ENCODE results near the gene SVEP1.
"Not testable (repeated sequence)": the region's sequence is repeated elsewhere in the genome, so short reads cannot be mapped to it uniquely, and the experiment has no call there.

Gene SVEP1

GRCh38 chr9:110410961-110411360 lies 168.6 kb downstream of the SVEP1 start:
- no peak for TF ChIP-seq CTCF (IDR thresholded peaks at IDR 0.05)
- no peaks in the 10 kb centered on the region for H3K4me1 Mint-ChIP-seq
- no peak overlapping the region for H3K27ac Mint-ChIP-seq

GRCh38 chr9:110408598-110408997 lies 170.9 kb downstream of the SVEP1 start:
- H3K9me3 Mint-ChIP-seq = no peaks in the 10 kb centered on the region
- H3K4me1 Mint-ChIP-seq = no peaks in the 10 kb centered on the region
- H3K27me3 Mint-ChIP-seq (ENCODE audit: low read depth, poor library complexity) = peaks cover 10% of the 10 kb centered on the region
- H3K4me3 Mint-ChIP-seq = no peak overlapping the region
- H3K36me3 Mint-ChIP-seq (ENCODE audit: low read depth) = no peaks in the 10 kb centered on the region
- TF ChIP-seq CTCF (IDR thresholded peaks at IDR 0.05) = no peak
- H3K27ac Mint-ChIP-seq = no peak overlapping the region
- DNase-seq = no peak

More at GRCh38 chr9:110410961-110411360, 168.6 kb downstream of the SVEP1 start:
- Mint-ChIP-seq H3K36me3 (ENCODE audit: low read depth) (no peaks in the 10 kb centered on the region), H3K9me3 (peaks cover 8% of the 10 kb centered on the region), H3K4me3 (no peak overlapping the region), H3K27me3 (ENCODE audit: low read depth, poor library complexity) (peaks cover 7% of the 10 kb centered on the region)
- DNase-seq = no peak

GRCh38 chr9:110405858-110406443 lies 173.6 kb downstream of the SVEP1 start:
- Mint-ChIP-seq H3K4me1 (no peaks in the 10 kb centered on the region), H3K36me3 (ENCODE audit: low read depth) (no peaks in the 10 kb centered on the region), H3K27ac (no peak overlapping the region), H3K4me3 (no peak overlapping the region), H3K27me3 (ENCODE audit: low read depth, poor library complexity) (peaks cover 10% of the 10 kb centered on the region), H3K9me3 (no peaks in the 10 kb centered on the region)
- no peak for DNase-seq
- no peak for TF ChIP-seq CTCF (IDR thresholded peaks at IDR 0.05)

GRCh38 chr9:110404473-110404872 lies 175.1 kb downstream of the SVEP1 start:
- Mint-ChIP-seq H3K4me3 (no peak overlapping the region), H3K27ac (no peak overlapping the region), H3K4me1 (no peaks in the 10 kb centered on the region), H3K36me3 (ENCODE audit: low read depth) (no peaks in the 10 kb centered on the region), H3K27me3 (ENCODE audit: low read depth, poor library complexity) (peaks cover 10% of the 10 kb centered on the region), H3K9me3 (no peaks in the 10 kb centered on the region)
- no peak for TF ChIP-seq CTCF (IDR thresholded peaks at IDR 0.05)
- DNase-seq = no peak

GRCh38 chr9:110399983-110400382 lies 179.6 kb downstream of the SVEP1 start:
- H3K9me3 Mint-ChIP-seq = peaks cover 10% of the 10 kb centered on the region
- H3K4me1 Mint-ChIP-seq = no peaks in the 10 kb centered on the region
- no peak for TF ChIP-seq CTCF (IDR thresholded peaks at IDR 0.05)
- DNase-seq = no peak
- H3K27me3 Mint-ChIP-seq (ENCODE audit: low read depth, poor library complexity) = peaks cover 10% of the 10 kb centered on the region
- H3K4me3 Mint-ChIP-seq = no peak overlapping the region
- H3K27ac Mint-ChIP-seq = no peak overlapping the region
- no peaks in the 10 kb centered on the region for H3K36me3 Mint-ChIP-seq (ENCODE audit: low read depth)

- not testable (repeated sequence) for DNase-seq; H3K27ac Mint-ChIP-seq; H3K4me3 Mint-ChIP-seq; H3K36me3 Mint-ChIP-seq (ENCODE audit: low read depth); H3K27me3 Mint-ChIP-seq (ENCODE audit: low read depth, poor library complexity); H3K4me1 Mint-ChIP-seq
- peaks cover 18% of the 10 kb centered on the region for H3K9me3 Mint-ChIP-seq
Observed at GRCh38 chr9:110398992-110399391, 180.5 kb downstream of the SVEP1 start.
